ENCODE data around the gene TNFRSF21. TPM values are rescaled to one million over a fixed set of nuclear protein-coding genes. Genes with fewer than 3 reads are reported as not detected.
"Not testable (repeated sequence)": the region's sequence is repeated elsewhere in the genome, so short reads cannot be mapped to it uniquely, and the experiment has no call there.

The TNFRSF21 gene
- polyA plus RNA-seq, 4 donors, result 32.1 to 42.8 (median 35.5) TPM

GRCh38 chr6:47230579-47230978, 79.1 kb downstream of the TNFRSF21 start:
- no peak for DNase-seq (ENCODE audit: low read depth in 4 of 4, low spot score in 3 of 4)

GRCh38 chr6:47229255-47229654, 80.5 kb downstream of the TNFRSF21 start:
- DNase-seq (ENCODE audit: low read depth in 4 of 4, low spot score in 3 of 4), result no peak

GRCh38 chr6:47228093-47228492, 81.6 kb downstream of the TNFRSF21 start:
- not testable (repeated sequence) for DNase-seq (ENCODE audit: low read depth in 4 of 4, low spot score in 3 of 4)

GRCh38 chr6:47223251-47223650, 86.5 kb downstream of the TNFRSF21 start:
- not testable (repeated sequence) for DNase-seq (ENCODE audit: low read depth in 4 of 4, low spot score in 3 of 4)

GRCh38 chr6:47221565-47221964, 88.1 kb downstream of the TNFRSF21 start:
- DNase-seq (ENCODE audit: low read depth in 4 of 4, low spot score in 3 of 4), result no peak

- no peak for DNase-seq (ENCODE audit: low read depth in 4 of 4, low spot score in 3 of 4)
Observed at GRCh38 chr6:47209632-47210031, 100.1 kb downstream of the TNFRSF21 start.

GRCh38 chr6:47207261-47207660, 102.4 kb downstream of the TNFRSF21 start:
- peak in 2 of 4 donors; percentile 31 to 40 for DNase-seq (ENCODE audit: low read depth in 4 of 4, low spot score in 3 of 4)

- DNase-seq (ENCODE audit: low read depth in 4 of 4, low spot score in 3 of 4), result no peak
Observed at GRCh38 chr6:47206626-47207025, 103.1 kb downstream of the TNFRSF21 start.

- no peak for DNase-seq (ENCODE audit: low read depth in 4 of 4, low spot score in 3 of 4)
Observed at GRCh38 chr6:47203938-47204611, 105.6 kb downstream of the TNFRSF21 start.

GRCh38 chr6:47203266-47203937, 106.3 kb downstream of the TNFRSF21 start:
- no peak for DNase-seq (ENCODE audit: low read depth in 4 of 4, low spot score in 3 of 4)

GRCh38 chr6:47202644-47203205, 107.0 kb downstream of the TNFRSF21 start:
- DNase-seq (ENCODE audit: low read depth in 4 of 4, low spot score in 3 of 4), result no peak

GRCh38 chr6:47200536-47201334, 109.0 kb downstream of the TNFRSF21 start:
- no peak for DNase-seq (ENCODE audit: low read depth in 4 of 4, low spot score in 3 of 4)

- DNase-seq (ENCODE audit: low read depth in 4 of 4, low spot score in 3 of 4), result no peak
Observed at GRCh38 chr6:47197682-47198640, 111.7 kb downstream of the TNFRSF21 start.

GRCh38 chr6:47196113-47196512, 113.6 kb downstream of the TNFRSF21 start:
- DNase-seq (ENCODE audit: low read depth in 4 of 4, low spot score in 3 of 4), result no peak

- DNase-seq (ENCODE audit: low read depth in 4 of 4, low spot score in 3 of 4), result no peak
Observed at GRCh38 chr6:47195011-47195650, 114.6 kb downstream of the TNFRSF21 start.

- no peak for DNase-seq (ENCODE audit: low read depth in 4 of 4, low spot score in 3 of 4)
Observed at GRCh38 chr6:47188588-47189021, 121.1 kb downstream of the TNFRSF21 start.

- DNase-seq (ENCODE audit: low read depth in 4 of 4, low spot score in 3 of 4), result no peak
Observed at GRCh38 chr6:47187893-47188587, 121.7 kb downstream of the TNFRSF21 start.

GRCh38 chr6:47187113-47187512, 122.6 kb downstream of the TNFRSF21 start:
- no peak for DNase-seq (ENCODE audit: low read depth in 4 of 4, low spot score in 3 of 4)

Data from right renal pelvis (tissue), 4 donors.